T-cell (primary cell): ENCODE measurements around the gene ABCA1. TPM values are rescaled to one million over a fixed set of nuclear protein-coding genes. Genes with fewer than 3 reads are reported as not detected.

ENCODE experiments used
- ATAC-seq, 4 experiments: fragments of 200-7000 bp in 3 of 4; fragments of 150-1000 bp in 1 of 4; cut with Tn5 transposase; replicated peaks in 1 of 4; 1 replicate in 3 of 4; 2 replicates in 1 of 4; pipeline ENCODE4 v1.10.0; 2021; ENCODE audit warnings: moderate library complexity in 3 of 4, mild to moderate bottlenecking in 2 of 4, moderate number of reproducible peaks in 1 of 4
- CTCF ChIA-PET, 2 donors: fragments of 300-600 bp; sonication (Branson Sonifier 250); formaldehyde crosslinking; loops; one replicate each; lab custom pipeline; 2022; ENCODE audit warnings: antibody characterized with exemption in 2 of 2; lab: Charles Lee
- POLR2A ChIA-PET, 2 donors: fragments of 300-600 bp; sonication (Branson Sonifier 250); formaldehyde crosslinking; loops; one replicate each; lab custom pipeline; 2022; ENCODE audit warnings: antibody characterized with exemption in 2 of 2; lab: Charles Lee
- DNase-seq, 35 experiments: peaks; one replicate each; pipeline versions ENCODE4 v3.0.0 to v3.0.0-alpha.2; 2013 to 2023
- H3K27ac ChIP-seq: one replicate; pipeline ENCODE4 v1.5.1; 2013; ENCODE audit warnings: low read length
- H3K27me3 ChIP-seq, 2 experiments: replicated peaks in 1 of 2; 1 replicate in 1 of 2; 2 replicates in 1 of 2; pipeline versions ENCODE4 v1.6.1 to v1.7.0; 2013; ENCODE audit warnings: low read length in 1 of 2, mixed read lengths in 1 of 2; ENCODE audit not compliant: control insufficient read depth in 2 of 2, insufficient read depth in 2 of 2; ENCODE audit errors: extremely low read depth in 1 of 2
- H3K36me3 ChIP-seq, 2 donors: 1 replicate in 1 of 2; 2 replicates in 1 of 2; pipeline versions ENCODE4 v1.6.1 to v1.7.0; 2013; ENCODE audit warnings: low read length in 1 of 2; ENCODE audit not compliant: control insufficient read depth in 2 of 2, insufficient read depth in 1 of 2; ENCODE audit errors: extremely low read depth in 1 of 2
- H3K4me1 ChIP-seq, 2 experiments: 1 replicate in 1 of 2; 2 replicates in 1 of 2; pipeline versions ENCODE4 v1.6.1 to v1.7.0; 2013; ENCODE audit warnings: low read length in 2 of 2, mixed read lengths in 1 of 2; ENCODE audit not compliant: insufficient read depth in 2 of 2, control insufficient read depth in 1 of 2; ENCODE audit errors: extremely low read depth in 1 of 2
- H3K4me3 ChIP-seq, 2 donors: 1 replicate in 1 of 2; 2 replicates in 1 of 2; pipeline versions ENCODE4 v1.5.1 to v1.7.0; 2013; ENCODE audit warnings: mild to moderate bottlenecking in 2 of 2, low read length in 1 of 2, moderate library complexity in 1 of 2; ENCODE audit not compliant: control insufficient read depth in 1 of 2; ENCODE audit errors: extremely low read depth in 1 of 2
- H3K9me3 ChIP-seq: 2 replicates; pipeline ENCODE4 v1.7.0; 2013
- H3K27ac Mint-ChIP-seq, 2 donors: one replicate each; pipeline ENCODE4 v1.8.0; 2020 to 2021; ENCODE audit warnings: mild to moderate bottlenecking in 2 of 2, mixed read lengths in 2 of 2
- H3K27me3 Mint-ChIP-seq, 2 donors: one replicate each; pipeline ENCODE4 v1.8.0; 2021 to 2022; ENCODE audit warnings: mixed read lengths in 2 of 2
- H3K36me3 Mint-ChIP-seq: one replicate; pipeline ENCODE4 v1.8.0; 2021; ENCODE audit warnings: mixed read lengths
- H3K4me1 Mint-ChIP-seq, 3 donors: one replicate each; pipeline ENCODE4 v1.8.0; 2020 to 2022; ENCODE audit warnings: mixed read lengths in 3 of 3, mild to moderate bottlenecking in 1 of 3
- H3K4me3 Mint-ChIP-seq, 3 donors: one replicate each; pipeline ENCODE4 v1.8.0; 2020 to 2022; ENCODE audit warnings: mild to moderate bottlenecking in 3 of 3, mixed read lengths in 3 of 3, moderate library complexity in 3 of 3
- H3K9me3 Mint-ChIP-seq, 3 donors: one replicate each; pipeline ENCODE4 v1.8.0; 2020 to 2022; ENCODE audit warnings: mixed read lengths in 3 of 3
- WGBS: methylation state at CpG from one replicate; pipeline ENCODE4 v1.1.5; 2013; ENCODE audit warnings: missing lambda C conversion rate; ENCODE audit not compliant: insufficient coverage; 5-methylcytosine and 5-hydroxymethylcytosine counted together
- total RNA-seq, 35 experiments: library from RNA in 6 of 35; stranded (reverse) in 6 of 35; fragments of 120-200 nt in 1 of 35; gene quantifications; one replicate each; pipeline versions ENCODE4 v1.2.1 to v1.2.4 and lab custom pipeline; 2013 to 2026

The ABCA1 gene
- total RNA-seq, 5 donors from 2014 or later (not counting 1 experiment from before 2014, with no cell fraction given) = 0.41 to 4.7 (median 0.62) TPM

GRCh38 chr9:104787306-104788015 lies 140.5 kb downstream of the ABCA1 start:
- ChIA-PET POLR2A (no interaction called here), CTCF (interaction anchor here in 1 of 2 donors (0.5 kb wide), 1 partner anchor 303 kb away, joined by 3 read pairs; no protein-coding TSS in a partner anchor)
- H3K9me3 Mint-ChIP-seq = no peaks in the 10 kb centered on the region
- no peaks in the 10 kb centered on the region for H3K27me3 Mint-ChIP-seq
- no peaks in the 10 kb centered on the region for H3K4me1 ChIP-seq
- DNase-seq (no peak), ATAC-seq (no peak)
- H3K4me3 ChIP-seq = no peak overlapping the region
- H3K36me3 ChIP-seq = peaks cover 4 to 9% of the 10 kb centered on the region in 2 donors
- peaks cover 0 to 4% (median 0%) of the 10 kb centered on the region in 3 donors for H3K4me1 Mint-ChIP-seq
- H3K36me3 Mint-ChIP-seq = peaks cover 48% of the 10 kb centered on the region
- no peak overlapping the region for H3K27ac Mint-ChIP-seq
- no peak overlapping the region for H3K4me3 Mint-ChIP-seq
- 87% methylated on average over 3 of the region's 7 CpGs for WGBS
- H3K9me3 ChIP-seq = no peaks in the 10 kb centered on the region
- no peaks in the 10 kb centered on the region for H3K27me3 ChIP-seq
- H3K27ac ChIP-seq = no peak overlapping the region

- peaks cover 4 to 9% of the 10 kb centered on the region in 2 donors for H3K36me3 ChIP-seq
- no peaks in the 10 kb centered on the region for H3K9me3 ChIP-seq
- H3K27me3 Mint-ChIP-seq = no peaks in the 10 kb centered on the region
- H3K36me3 Mint-ChIP-seq = peaks cover 42% of the 10 kb centered on the region
- POLR2A ChIA-PET = no interaction called here
- H3K4me1 Mint-ChIP-seq = peaks cover 0 to 4% (median 0%) of the 10 kb centered on the region in 3 donors
- no peak overlapping the region for H3K27ac Mint-ChIP-seq
- H3K27me3 ChIP-seq = no peaks in the 10 kb centered on the region
- H3K27ac ChIP-seq = no peak overlapping the region
- no CpG with 5 or more reads among the region's 1 CpG for WGBS
- H3K4me3 ChIP-seq = no peak overlapping the region
- no peaks in the 10 kb centered on the region for H3K9me3 Mint-ChIP-seq
- H3K4me1 ChIP-seq = no peaks in the 10 kb centered on the region
- DNase-seq = no peak
- no peak overlapping the region for H3K4me3 Mint-ChIP-seq
- ATAC-seq = no peak
- CTCF ChIA-PET = interaction anchor here in 1 of 2 donors (0.6 kb wide), 1 partner anchor 528 kb away, joined by 3 read pairs; no protein-coding TSS in a partner anchor
Measured at GRCh38 chr9:104786293-104786692, 141.7 kb downstream of the ABCA1 start.

- no peak overlapping the region for H3K4me3 Mint-ChIP-seq
- H3K4me1 Mint-ChIP-seq = peaks cover 0 to 4% (median 0%) of the 10 kb centered on the region in 3 donors
- Histone ChIP-seq H3K36me3 (peaks cover 4 to 5% of the 10 kb centered on the region in 2 donors), H3K27me3 (no peaks in the 10 kb centered on the region), H3K4me3 (no peak overlapping the region), H3K27ac (no peak overlapping the region), H3K9me3 (no peaks in the 10 kb centered on the region), H3K4me1 (no peaks in the 10 kb centered on the region)
- ATAC-seq (no peak), DNase-seq (no peak)
- no peaks in the 10 kb centered on the region for H3K9me3 Mint-ChIP-seq
- WGBS = no CpG with 5 or more reads among the region's 2 CpGs
- no peak overlapping the region for H3K27ac Mint-ChIP-seq
- H3K27me3 Mint-ChIP-seq = no peaks in the 10 kb centered on the region
- peaks cover 34% of the 10 kb centered on the region for H3K36me3 Mint-ChIP-seq
- CTCF ChIA-PET = no interaction called here
- POLR2A ChIA-PET = no interaction called here
Measured at GRCh38 chr9:104784098-104784497, 143.9 kb downstream of the ABCA1 start.

- no peak overlapping the region for H3K27ac ChIP-seq
- ChIA-PET POLR2A (no interaction called here), CTCF (no interaction called here)
- no peaks in the 10 kb centered on the region for H3K4me1 ChIP-seq
- H3K9me3 ChIP-seq = no peaks in the 10 kb centered on the region
- peaks cover 3 to 4% of the 10 kb centered on the region in 2 donors for H3K36me3 ChIP-seq
- H3K27me3 ChIP-seq = no peaks in the 10 kb centered on the region
- no peaks in the 10 kb centered on the region for H3K9me3 Mint-ChIP-seq
- H3K27ac Mint-ChIP-seq = no peak overlapping the region
- ATAC-seq (no peak), DNase-seq (no peak)
- WGBS = 86% methylated on average over 4 of the region's 4 CpGs
- H3K4me3 Mint-ChIP-seq = no peak overlapping the region
- H3K4me3 ChIP-seq = no peak overlapping the region
- peaks cover 0 to 4% (median 0%) of the 10 kb centered on the region in 3 donors for H3K4me1 Mint-ChIP-seq
- H3K36me3 Mint-ChIP-seq = peaks cover 31% of the 10 kb centered on the region
- H3K27me3 Mint-ChIP-seq = no peaks in the 10 kb centered on the region
Measured at GRCh38 chr9:104783588-104783987, 144.4 kb downstream of the ABCA1 start.

- WGBS = no CpG with 5 or more reads among the region's 1 CpG
- peak in 1 of 35 experiments; percentile 12 for DNase-seq
- no peak overlapping the region for H3K4me3 ChIP-seq
- no peaks in the 10 kb centered on the region for H3K27me3 ChIP-seq
- ChIA-PET CTCF (no interaction called here), POLR2A (no interaction called here)
- no peaks in the 10 kb centered on the region for H3K4me1 ChIP-seq
- H3K9me3 Mint-ChIP-seq = no peaks in the 10 kb centered on the region
- no peaks in the 10 kb centered on the region for H3K36me3 ChIP-seq
- peaks cover 0 to 4% (median 0%) of the 10 kb centered on the region in 3 donors for H3K4me1 Mint-ChIP-seq
- no peak overlapping the region for H3K27ac Mint-ChIP-seq
- ATAC-seq = no peak
- no peak overlapping the region for H3K27ac ChIP-seq
- peaks cover 15% of the 10 kb centered on the region for H3K36me3 Mint-ChIP-seq
- no peak overlapping the region for H3K4me3 Mint-ChIP-seq
- no peaks in the 10 kb centered on the region for H3K27me3 Mint-ChIP-seq
- H3K9me3 ChIP-seq = no peaks in the 10 kb centered on the region
Measured at GRCh38 chr9:104780796-104781395, 147.1 kb downstream of the ABCA1 start.

GRCh38 chr9:104779946-104780535 lies 147.9 kb downstream of the ABCA1 start:
- Mint-ChIP-seq H3K36me3 (peaks cover 9% of the 10 kb centered on the region), H3K27ac (no peak overlapping the region), H3K9me3 (no peaks in the 10 kb centered on the region), H3K4me1 (peaks cover 0 to 4% (median 0%) of the 10 kb centered on the region in 3 donors), H3K27me3 (no peaks in the 10 kb centered on the region), H3K4me3 (no peak overlapping the region)
- no peaks in the 10 kb centered on the region for H3K9me3 ChIP-seq
- ATAC-seq (no peak), DNase-seq (no peak)
- ChIA-PET POLR2A (no interaction called here), CTCF (interaction anchor here in 1 of 2 donors (0.5 kb wide), 1 partner anchor 175 kb away, joined by 3 read pairs; no protein-coding TSS in a partner anchor)
- no peak overlapping the region for H3K27ac ChIP-seq
- H3K4me1 ChIP-seq = no peaks in the 10 kb centered on the region
- no peaks in the 10 kb centered on the region for H3K36me3 ChIP-seq
- H3K4me3 ChIP-seq = no peak overlapping the region
- WGBS = 86% methylated on average over 6 of the region's 9 CpGs
- no peaks in the 10 kb centered on the region for H3K27me3 ChIP-seq
